Thyroid gland (tissue), 4 donors: ENCODE data around the gene GOLGA3.

Experiments used
- POLR2A ChIP-seq, 2 donors: fragments of 450-650 bp; IDR thresholded peaks; one replicate each; pipeline ENCODE4 v1.6.1; 2017; ENCODE audit warnings: antibody characterized with exemption in 2 of 2, mild to moderate bottlenecking in 2 of 2, moderate library complexity in 1 of 2
- TF ChIP-seq, protein P1 (sequence below), 6 experiments: fragments of 200-600 bp in 3 of 6; fragments of 450-650 bp in 3 of 6; sonication (generic) in 3 of 6; IDR thresholded peaks; one replicate each; pipeline ENCODE4 v1.5.1; 2016 to 2019; ENCODE audit warnings: antibody characterized with exemption in 6 of 6, mild to moderate bottlenecking in 2 of 6, inconsistent platforms in 1 of 6, moderate library complexity in 1 of 6

- TF ChIP-seq, protein P1, sequence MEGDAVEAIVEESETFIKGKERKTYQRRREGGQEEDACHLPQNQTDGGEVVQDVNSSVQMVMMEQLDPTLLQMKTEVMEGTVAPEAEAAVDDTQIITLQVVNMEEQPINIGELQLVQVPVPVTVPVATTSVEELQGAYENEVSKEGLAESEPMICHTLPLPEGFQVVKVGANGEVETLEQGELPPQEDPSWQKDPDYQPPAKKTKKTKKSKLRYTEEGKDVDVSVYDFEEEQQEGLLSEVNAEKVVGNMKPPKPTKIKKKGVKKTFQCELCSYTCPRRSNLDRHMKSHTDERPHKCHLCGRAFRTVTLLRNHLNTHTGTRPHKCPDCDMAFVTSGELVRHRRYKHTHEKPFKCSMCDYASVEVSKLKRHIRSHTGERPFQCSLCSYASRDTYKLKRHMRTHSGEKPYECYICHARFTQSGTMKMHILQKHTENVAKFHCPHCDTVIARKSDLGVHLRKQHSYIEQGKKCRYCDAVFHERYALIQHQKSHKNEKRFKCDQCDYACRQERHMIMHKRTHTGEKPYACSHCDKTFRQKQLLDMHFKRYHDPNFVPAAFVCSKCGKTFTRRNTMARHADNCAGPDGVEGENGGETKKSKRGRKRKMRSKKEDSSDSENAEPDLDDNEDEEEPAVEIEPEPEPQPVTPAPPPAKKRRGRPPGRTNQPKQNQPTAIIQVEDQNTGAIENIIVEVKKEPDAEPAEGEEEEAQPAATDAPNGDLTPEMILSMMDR (IDR thresholded peaks at IDR 0.05) = no peak
- TF ChIP-seq POLR2A (IDR thresholded peaks at IDR 0.05) = no peak
These were observed 45.1 kb upstream of the GOLGA3 start for GRCh38 chr12:132873724-132874123.
